Ecto neural progenitor cell (in vitro differentiated cells): Measurements from ENCODE around the gene GLRA2.

ENCODE experiments used
- DNase-seq: peaks from one replicate; pipeline ENCODE4 v3.0.0-alpha.2; 2018; ENCODE audit warnings: low spot score

The GLRA2 gene

GRCh38 chrX:14700982-14701381 lies 171.6 kb downstream of the GLRA2 start:
- DNase-seq = no peak

- no peak for DNase-seq
Measured at GRCh38 chrX:14702145-14702544, 172.8 kb downstream of the GLRA2 start.

GRCh38 chrX:14712096-14712495 lies 182.8 kb downstream of the GLRA2 start:
- DNase-seq = no peak

- no peak for DNase-seq
Measured at GRCh38 chrX:14717949-14718348, 188.6 kb downstream of the GLRA2 start.

GRCh38 chrX:14718403-14718802 lies 189.1 kb downstream of the GLRA2 start:
- DNase-seq = no peak

- no peak for DNase-seq
Measured at GRCh38 chrX:14729058-14729457, 199.7 kb downstream of the GLRA2 start.

GRCh38 chrX:14738643-14739042 lies 209.3 kb downstream of the GLRA2 start:
- DNase-seq = no peak

GRCh38 chrX:14753441-14753840 lies 224.1 kb downstream of the GLRA2 start:
- DNase-seq = no peak

GRCh38 chrX:14758029-14758491 lies 228.7 kb downstream of the GLRA2 start:
- no peak for DNase-seq

GRCh38 chrX:14775416-14775815 lies 246.1 kb downstream of the GLRA2 start:
- DNase-seq = no peak

- DNase-seq = no peak
Measured at GRCh38 chrX:14776901-14777300, 247.6 kb downstream of the GLRA2 start.

GRCh38 chrX:14777525-14777924 lies 248.2 kb downstream of the GLRA2 start:
- no peak for DNase-seq

GRCh38 chrX:14779580-14779979 lies 250.2 kb downstream of the GLRA2 start:
- no peak for DNase-seq
